H1 (cell line): ENCODE measurements around the gene NUMB. TPM values are rescaled to one million over a fixed set of nuclear protein-coding genes. Genes with fewer than 3 reads are reported as not detected.

ENCODE experiments used
- CHD1 ChIP-seq: IDR thresholded peaks from 2 replicates; pipeline ENCODE4 v1.6.1; 2012; ENCODE audit warnings: low read depth, low read length, improper control_type of control experiment
- CHD2 ChIP-seq: IDR thresholded peaks from 2 replicates; pipeline ENCODE4 v1.6.1; 2012; ENCODE audit warnings: low read length, improper control_type of control experiment
- EZH2 ChIP-seq: fragments of 200-600 bp; sonication (generic); IDR thresholded peaks from 2 replicates; pipeline ENCODE4 v1.7.1; 2012; ENCODE audit warnings: low read depth, mild to moderate bottlenecking, moderate library complexity, low read length, inconsistent platforms; ENCODE audit not compliant: severe bottlenecking
- KDM4A ChIP-seq: IDR thresholded peaks from one replicate; pipeline ENCODE4 v1.7.1; 2012; ENCODE audit warnings: low read depth, mild to moderate bottlenecking, moderate library complexity, low read length, inconsistent platforms; ENCODE audit not compliant: severe bottlenecking
- MAFK ChIP-seq: IDR thresholded peaks from 2 replicates; pipeline ENCODE4 v1.6.1; 2012; ENCODE audit warnings: low read depth, mild to moderate bottlenecking, improper control_type of control experiment, low read length
- SP2 ChIP-seq: IDR thresholded peaks from 2 replicates; pipeline ENCODE4 v1.6.1; 2012; ENCODE audit warnings: mild to moderate bottlenecking, low read length, inconsistent platforms
- SRF ChIP-seq: IDR thresholded peaks from 2 replicates; pipeline ENCODE4 v1.6.1; 2011; ENCODE audit warnings: mild to moderate bottlenecking, low read depth, low read length, moderate library complexity
- polyA plus RNA-seq, 7 experiments: library from polyadenylated mRNA; depleted of rRNA in 3 of 7; stranded (reverse) in 5 of 7; unstranded in 2 of 7; fragments of >200 nt in 5 of 7; fragments of 200-250 nt in 2 of 7; gene quantifications; 1 replicate in 5 of 7; 2 replicates in 1 of 7; 4 replicates in 1 of 7; pipeline versions ENCODE4 v1.2.1 to v1.2.3, GENCODE V29; 2011 to 2013; ENCODE audit warnings: missing spikeins in 2 of 7, mixed read lengths in 2 of 7
- total RNA-seq: library from RNA; stranded (reverse); fragmentation: NEBNext Ultra II Directional; extraction: Animal tissue kit (Norgen Biotek cat#: 25700); gene quantifications from 2 replicates; pipeline ENCODE4 v1.2.1, GENCODE V29; 2021
- TF ChIP-seq, protein P1 (sequence below): fragments of 300-600 bp; sonication (generic); IDR thresholded peaks from 2 replicates; pipeline ENCODE4 v1.7.1; 2012; ENCODE audit warnings: low read length, moderate library complexity, mild to moderate bottlenecking, inconsistent platforms; ENCODE audit not compliant: insufficient replicate concordance

Gene NUMB
- total and polyA plus RNA-seq, 2 of the 8 experiments (the other 6 are each of a cell fraction or from before 2014, with no cell fraction given), result 54.3 to 78.1 TPM

- TF ChIP-seq, protein P1, sequence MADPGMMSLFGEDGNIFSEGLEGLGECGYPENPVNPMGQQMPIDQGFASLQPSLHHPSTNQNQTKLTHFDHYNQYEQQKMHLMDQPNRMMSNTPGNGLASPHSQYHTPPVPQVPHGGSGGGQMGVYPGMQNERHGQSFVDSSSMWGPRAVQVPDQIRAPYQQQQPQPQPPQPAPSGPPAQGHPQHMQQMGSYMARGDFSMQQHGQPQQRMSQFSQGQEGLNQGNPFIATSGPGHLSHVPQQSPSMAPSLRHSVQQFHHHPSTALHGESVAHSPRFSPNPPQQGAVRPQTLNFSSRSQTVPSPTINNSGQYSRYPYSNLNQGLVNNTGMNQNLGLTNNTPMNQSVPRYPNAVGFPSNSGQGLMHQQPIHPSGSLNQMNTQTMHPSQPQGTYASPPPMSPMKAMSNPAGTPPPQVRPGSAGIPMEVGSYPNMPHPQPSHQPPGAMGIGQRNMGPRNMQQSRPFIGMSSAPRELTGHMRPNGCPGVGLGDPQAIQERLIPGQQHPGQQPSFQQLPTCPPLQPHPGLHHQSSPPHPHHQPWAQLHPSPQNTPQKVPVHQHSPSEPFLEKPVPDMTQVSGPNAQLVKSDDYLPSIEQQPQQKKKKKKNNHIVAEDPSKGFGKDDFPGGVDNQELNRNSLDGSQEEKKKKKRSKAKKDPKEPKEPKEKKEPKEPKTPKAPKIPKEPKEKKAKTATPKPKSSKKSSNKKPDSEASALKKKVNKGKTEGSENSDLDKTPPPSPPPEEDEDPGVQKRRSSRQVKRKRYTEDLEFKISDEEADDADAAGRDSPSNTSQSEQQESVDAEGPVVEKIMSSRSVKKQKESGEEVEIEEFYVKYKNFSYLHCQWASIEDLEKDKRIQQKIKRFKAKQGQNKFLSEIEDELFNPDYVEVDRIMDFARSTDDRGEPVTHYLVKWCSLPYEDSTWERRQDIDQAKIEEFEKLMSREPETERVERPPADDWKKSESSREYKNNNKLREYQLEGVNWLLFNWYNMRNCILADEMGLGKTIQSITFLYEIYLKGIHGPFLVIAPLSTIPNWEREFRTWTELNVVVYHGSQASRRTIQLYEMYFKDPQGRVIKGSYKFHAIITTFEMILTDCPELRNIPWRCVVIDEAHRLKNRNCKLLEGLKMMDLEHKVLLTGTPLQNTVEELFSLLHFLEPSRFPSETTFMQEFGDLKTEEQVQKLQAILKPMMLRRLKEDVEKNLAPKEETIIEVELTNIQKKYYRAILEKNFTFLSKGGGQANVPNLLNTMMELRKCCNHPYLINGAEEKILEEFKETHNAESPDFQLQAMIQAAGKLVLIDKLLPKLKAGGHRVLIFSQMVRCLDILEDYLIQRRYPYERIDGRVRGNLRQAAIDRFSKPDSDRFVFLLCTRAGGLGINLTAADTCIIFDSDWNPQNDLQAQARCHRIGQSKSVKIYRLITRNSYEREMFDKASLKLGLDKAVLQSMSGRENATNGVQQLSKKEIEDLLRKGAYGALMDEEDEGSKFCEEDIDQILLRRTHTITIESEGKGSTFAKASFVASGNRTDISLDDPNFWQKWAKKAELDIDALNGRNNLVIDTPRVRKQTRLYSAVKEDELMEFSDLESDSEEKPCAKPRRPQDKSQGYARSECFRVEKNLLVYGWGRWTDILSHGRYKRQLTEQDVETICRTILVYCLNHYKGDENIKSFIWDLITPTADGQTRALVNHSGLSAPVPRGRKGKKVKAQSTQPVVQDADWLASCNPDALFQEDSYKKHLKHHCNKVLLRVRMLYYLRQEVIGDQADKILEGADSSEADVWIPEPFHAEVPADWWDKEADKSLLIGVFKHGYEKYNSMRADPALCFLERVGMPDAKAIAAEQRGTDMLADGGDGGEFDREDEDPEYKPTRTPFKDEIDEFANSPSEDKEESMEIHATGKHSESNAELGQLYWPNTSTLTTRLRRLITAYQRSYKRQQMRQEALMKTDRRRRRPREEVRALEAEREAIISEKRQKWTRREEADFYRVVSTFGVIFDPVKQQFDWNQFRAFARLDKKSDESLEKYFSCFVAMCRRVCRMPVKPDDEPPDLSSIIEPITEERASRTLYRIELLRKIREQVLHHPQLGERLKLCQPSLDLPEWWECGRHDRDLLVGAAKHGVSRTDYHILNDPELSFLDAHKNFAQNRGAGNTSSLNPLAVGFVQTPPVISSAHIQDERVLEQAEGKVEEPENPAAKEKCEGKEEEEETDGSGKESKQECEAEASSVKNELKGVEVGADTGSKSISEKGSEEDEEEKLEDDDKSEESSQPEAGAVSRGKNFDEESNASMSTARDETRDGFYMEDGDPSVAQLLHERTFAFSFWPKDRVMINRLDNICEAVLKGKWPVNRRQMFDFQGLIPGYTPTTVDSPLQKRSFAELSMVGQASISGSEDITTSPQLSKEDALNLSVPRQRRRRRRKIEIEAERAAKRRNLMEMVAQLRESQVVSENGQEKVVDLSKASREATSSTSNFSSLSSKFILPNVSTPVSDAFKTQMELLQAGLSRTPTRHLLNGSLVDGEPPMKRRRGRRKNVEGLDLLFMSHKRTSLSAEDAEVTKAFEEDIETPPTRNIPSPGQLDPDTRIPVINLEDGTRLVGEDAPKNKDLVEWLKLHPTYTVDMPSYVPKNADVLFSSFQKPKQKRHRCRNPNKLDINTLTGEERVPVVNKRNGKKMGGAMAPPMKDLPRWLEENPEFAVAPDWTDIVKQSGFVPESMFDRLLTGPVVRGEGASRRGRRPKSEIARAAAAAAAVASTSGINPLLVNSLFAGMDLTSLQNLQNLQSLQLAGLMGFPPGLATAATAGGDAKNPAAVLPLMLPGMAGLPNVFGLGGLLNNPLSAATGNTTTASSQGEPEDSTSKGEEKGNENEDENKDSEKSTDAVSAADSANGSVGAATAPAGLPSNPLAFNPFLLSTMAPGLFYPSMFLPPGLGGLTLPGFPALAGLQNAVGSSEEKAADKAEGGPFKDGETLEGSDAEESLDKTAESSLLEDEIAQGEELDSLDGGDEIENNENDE, result no peak
- TF ChIP-seq EZH2, result no peak
- TF ChIP-seq CHD1, result no peak
- TF ChIP-seq CHD2, result no peak
- no peak for TF ChIP-seq SRF
- TF ChIP-seq MAFK, result no peak
- TF ChIP-seq KDM4A, result no peak
- no peak for TF ChIP-seq SP2
Measured at GRCh38 chr14:73428353-73428824, 30.0 kb downstream of the NUMB start (continued).
